GM04503 (cell line): Measurements from ENCODE around the gene DNAJB1.

ENCODE experiments used
- DNase-seq: peaks from one replicate; pipeline ENCODE4 v3.0.0-alpha.2; 2012; ENCODE audit warnings: low read depth

DNAJB1 gene

DNA sequence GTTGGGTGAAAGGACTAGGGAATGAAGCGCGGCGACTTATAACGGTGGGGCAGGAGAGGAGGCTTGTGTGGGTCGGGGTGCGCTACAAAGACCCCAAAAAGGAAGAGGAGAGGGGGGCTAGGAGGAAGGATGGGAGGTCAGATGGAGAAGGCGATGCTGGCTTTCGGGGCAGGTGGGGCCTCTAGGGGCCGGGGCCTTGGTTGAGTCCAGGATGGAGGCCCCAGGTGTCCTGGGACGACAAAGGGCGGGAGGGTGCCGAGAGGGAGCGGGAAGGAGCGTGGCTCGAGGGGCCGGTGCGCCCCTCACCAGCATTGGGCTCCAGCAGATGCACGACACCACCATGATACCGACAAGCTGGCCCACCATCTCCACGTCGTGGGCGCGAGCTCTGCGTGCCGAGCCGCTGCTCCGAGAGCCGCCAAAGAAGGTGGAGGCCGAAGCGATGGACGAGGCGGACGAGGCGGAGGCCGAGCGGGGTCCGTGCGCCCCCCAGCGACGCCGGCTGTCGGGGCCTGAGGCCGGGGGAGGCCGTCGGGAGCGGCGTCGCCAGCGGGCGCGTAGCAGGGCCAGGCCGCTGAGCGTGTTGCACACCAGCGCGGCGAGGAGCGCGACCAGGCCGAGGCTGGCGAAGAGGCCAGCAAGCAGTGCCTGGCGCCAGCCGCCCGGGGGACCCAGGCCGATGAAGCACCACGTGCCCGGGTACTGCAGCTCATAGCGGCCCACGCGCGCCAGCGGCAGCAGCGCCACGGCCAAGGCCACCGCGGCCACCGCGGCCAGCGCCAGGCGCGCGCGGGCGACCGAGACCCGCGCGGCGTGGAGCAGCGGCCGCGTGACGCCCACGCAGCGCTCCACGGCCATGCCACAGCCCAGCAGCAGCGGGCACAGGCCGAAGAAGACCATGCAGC, 44.9 kb downstream of the DNAJB1 start:
- DNase-seq = no peak

DNA sequence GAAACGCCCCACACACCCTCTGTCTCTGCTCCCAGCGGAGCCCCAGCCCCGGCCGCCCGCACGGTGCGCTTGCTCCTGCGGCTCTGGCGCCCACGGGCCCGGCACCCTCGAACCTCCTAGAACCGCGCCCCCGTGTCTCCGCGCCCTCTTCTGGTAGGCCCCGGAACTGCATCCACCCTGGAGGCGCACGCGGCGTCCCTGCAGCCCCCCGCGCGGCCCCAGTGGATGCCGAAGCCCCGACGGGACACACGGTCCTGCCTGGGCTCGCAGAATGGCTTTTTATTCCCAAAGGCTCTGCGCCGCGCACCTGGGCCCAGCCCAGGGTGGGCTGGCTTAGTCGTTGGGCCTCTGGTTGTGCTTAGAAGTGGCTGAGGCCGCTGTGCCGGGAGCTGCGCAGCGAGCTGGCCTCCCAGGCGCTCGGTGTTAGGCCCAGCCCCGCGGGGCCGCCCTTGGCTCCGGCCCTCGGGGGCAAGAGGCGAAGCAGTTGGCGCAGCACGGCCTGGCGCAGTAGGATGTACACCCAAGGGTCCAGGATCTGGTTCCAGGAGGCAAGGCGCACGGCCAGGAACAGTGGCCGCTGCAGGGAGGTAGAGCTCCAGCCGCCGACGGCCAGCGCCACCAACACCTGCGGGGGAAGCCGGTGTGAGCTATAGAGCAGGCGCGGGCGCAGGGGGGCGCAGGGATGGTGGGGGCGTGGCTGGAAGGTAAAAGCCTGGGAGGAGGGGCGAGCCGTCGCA, 45.8 kb downstream of the DNAJB1 start:
- DNase-seq = no peak

DNA sequence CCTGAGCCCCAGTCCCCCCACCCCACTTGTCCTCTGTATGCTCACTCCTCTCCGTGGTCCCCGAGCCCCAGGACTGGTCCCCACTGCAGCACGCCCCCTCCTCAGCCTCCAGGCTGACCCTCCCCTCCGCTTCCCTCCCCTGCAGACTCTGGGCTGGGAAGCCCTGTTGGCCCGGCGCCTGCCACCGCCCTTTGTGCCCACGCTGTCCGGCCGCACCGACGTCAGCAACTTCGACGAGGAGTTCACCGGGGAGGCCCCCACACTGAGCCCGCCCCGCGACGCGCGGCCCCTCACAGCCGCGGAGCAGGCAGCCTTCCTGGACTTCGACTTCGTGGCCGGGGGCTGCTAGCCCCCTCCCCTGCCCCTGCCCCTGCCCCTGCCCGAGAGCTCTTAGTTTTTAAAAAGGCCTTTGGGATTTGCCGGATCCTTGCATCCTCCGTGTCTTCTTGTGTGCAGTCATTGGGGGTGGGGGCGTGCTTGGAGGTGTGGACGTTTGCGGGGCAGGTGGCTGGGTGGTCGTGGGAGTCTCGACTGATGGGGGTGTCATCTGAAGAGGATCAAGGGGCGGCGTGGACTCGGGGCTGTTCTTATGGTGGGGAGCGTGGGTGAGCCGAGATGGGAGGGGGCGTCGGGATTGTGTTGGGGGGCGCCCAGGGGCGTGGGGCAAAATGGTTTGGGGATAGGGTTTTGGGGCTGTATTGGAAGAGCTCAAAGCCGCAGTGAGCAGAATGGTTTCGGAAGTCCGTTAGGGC, 46.6 kb downstream of the DNAJB1 start:
- DNase-seq = no peak

DNA sequence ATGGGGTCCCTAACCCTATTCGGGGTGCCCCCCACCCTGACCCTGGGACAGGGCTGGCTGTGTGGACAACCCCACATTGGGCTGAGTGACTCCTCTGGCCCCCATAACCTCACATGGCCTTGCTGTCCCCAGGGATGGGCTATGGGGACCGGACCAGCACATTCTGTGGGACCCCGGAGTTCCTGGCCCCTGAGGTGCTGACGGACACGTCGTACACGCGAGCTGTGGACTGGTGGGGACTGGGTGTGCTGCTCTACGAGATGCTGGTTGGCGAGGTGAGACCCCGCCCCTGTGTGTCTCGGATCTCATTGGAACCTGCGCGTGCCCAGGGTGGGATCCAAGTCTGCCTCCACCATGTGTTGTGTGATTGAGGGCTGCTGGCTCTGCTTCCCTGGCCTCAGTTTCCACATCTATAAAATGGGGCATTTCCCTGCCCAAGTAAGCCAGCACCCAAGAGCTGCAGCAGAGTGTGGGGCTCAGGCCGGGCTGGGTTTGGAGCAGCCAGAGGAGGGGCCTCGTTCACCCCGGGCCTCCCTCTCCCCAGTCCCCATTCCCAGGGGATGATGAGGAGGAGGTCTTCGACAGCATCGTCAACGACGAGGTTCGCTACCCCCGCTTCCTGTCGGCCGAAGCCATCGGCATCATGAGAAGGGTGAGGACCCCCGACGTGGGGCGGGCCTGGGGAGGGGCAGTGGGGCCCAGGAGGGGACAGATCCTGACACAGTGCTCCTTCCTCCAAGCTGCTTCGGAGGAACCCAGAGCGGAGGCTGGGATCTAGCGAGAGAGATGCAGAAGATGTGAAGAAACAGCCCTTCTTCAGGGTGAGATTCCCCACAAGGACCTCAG, 47.9 kb downstream of the DNAJB1 start:
- DNase-seq = no peak

DNA sequence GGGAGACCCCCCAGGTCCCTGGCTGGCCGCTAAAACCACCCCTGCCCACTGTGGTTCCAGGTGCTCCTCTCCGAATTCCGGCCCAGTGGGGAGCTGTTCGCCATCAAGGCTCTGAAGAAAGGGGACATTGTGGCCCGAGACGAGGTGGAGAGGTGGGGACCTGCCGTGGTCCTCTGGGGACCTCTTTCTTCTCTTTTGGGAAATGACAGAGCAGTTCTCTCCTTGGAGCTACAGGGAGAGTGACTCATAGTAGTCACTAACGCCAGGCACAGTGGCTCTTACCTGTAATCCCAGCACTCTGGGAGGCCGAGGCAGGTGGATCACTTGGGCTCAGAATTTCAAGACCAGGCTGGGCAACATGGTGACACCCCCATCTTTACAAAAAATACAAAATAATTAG, 50.4 kb downstream of the DNAJB1 start:
- DNase-seq = no peak

DNA sequence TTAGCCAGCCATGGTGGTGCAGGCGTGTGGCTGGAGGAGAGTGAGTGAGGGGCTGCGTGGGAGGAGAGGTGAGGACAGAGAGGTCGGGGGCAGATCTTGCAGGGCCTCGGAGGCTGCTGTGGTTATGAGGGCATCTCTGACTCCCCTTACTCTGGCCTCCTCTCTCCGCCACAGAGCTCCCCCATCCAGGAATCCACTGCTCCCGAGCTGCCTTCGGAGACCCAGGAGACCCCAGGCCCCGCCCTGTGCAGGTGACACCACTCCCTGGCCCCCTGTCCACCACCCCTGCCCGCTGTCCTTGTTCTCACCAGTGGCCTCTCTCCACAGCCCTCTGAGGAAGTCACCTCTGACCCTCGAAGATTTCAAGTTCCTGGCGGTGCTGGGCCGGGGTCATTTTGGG, 50.8 kb downstream of the DNAJB1 start:
- no peak for DNase-seq
